Germinal center (tissue), 1 donor: ENCODE measurements around the gene AGAP1.

Experiments used
- DNase-seq: peaks from one replicate; pipeline ENCODE4 v3.0.0; 2012; ENCODE audit warnings: mixed read lengths, low spot score

Gene AGAP1

DNA sequence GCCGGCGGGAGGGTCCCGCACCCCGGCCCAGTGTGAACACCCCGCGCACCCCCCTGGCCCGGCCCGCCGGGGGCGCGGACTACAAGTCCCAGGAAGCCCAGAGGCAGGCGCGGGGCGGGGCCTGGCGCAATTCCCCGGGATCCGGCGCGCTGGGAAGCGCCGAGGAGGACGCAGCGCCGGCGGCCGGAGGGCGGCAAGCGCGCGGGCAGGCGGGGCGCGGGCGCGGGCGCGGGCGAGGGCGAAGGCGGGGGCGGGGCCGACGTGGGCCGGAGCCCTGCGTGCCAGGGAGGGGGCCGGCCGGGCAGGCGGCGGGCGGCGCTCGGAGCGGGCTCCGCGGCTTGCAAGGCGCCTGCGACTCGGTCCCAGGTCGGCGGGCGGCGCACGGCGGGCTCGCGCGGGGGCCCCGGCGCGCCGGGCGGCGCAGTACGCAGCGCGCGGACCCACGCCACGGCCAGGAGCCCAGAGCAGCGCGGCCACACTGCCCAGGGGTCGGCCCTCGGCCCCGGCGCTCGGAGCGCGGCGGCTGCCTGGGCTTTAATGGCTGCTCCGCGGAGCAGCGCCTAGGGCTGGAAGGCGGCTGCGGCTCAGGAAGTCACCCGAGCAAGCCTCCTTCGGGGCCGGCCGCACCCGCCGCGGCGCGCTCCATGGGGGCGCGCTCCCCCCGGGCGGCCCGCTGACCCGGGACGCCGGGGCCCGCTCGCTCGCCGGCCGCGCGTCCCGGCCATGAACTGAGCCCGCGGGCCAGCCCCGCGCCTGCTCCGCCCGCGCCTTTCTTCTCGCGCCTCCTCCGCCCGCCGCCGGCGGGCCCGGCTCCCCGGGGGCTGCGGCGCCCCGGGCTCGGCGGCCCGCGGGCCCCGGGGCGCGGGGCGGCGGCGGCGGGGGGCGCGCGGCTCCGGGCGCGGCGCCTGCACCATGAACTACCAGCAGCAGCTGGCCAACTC is at the start of gene AGAP1:
AGAP1 (plus strand) TSS at position 269 of the 941 bp plus-strand sequence.
- peak; percentile 44 for DNase-seq

DNA sequence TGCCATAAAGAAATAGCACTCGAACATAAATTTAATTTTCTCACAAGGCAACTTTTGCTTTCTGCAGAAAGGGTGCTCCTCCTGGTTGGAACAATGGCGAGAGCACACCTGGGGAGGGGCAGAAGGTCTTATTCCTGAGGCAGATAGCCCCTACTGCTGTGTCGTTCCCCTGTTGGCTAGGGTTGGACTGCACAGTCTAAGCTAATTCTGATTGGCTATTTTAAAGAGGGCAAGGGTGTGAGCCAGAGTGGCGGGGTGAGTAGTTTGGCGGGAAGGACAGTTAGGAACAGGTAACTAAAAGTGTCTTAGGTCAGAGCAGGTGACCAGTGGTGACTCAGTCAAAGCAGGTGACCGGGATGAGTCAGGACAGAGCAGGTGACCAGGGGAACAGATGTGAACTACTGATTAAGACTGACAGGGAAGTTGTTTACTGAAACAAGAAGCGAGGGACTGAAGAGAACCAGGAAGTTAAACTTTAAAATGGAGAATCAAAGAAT is 49.7 kb upstream of the AGAP1 start:
- DNase-seq: no peak

GRCh38 chr2:235445116-235445515 is 48.7 kb upstream of the AGAP1 start:
- no peak for DNase-seq

GRCh38 chr2:235446082-235446481 is 47.8 kb upstream of the AGAP1 start:
- no peak for DNase-seq

DNA sequence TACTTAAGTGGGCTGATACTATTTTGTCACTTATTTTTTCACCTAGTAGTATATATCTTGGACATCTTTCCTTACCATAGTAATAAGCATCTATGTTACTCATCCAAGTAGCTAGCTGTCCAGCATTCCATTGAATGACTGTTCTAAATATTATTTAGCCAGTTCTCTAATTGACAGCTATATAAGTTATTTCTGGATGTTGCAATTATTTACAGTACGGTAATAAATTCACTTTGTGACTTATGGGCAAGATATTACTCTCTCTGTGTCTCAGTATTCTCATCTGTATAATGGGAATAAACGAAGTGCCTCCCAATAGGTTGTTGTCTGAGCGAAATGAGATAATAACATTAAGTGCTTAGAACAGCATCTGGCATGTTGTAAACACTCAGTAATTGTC is 46.6 kb upstream of the AGAP1 start:
- no peak for DNase-seq

DNA sequence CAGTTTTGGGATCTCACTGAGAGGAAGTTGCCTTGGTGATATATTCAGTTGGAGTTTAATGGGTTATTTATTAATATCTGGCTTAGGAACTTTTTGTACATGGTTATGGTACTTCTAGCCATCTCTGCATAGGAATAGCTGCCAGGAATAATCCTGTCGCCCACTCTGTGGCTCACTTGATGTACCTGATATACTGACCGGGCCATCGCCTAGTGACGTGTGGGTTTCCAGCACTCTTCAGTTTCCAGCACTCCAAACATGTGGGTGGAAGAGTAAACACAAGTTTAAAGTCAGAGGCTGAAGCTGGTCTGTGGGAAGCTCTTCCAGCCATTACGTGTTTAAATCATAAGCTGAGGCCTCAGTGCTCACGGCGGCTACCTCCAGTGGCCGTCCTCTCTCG is 44.3 kb upstream of the AGAP1 start:
- no peak for DNase-seq

- no peak for DNase-seq
Observed at GRCh38 chr2:235453605-235454151, 40.2 kb upstream of the AGAP1 start.

GRCh38 chr2:235458839-235459273 is 35.0 kb upstream of the AGAP1 start:
- no peak for DNase-seq

DNA sequence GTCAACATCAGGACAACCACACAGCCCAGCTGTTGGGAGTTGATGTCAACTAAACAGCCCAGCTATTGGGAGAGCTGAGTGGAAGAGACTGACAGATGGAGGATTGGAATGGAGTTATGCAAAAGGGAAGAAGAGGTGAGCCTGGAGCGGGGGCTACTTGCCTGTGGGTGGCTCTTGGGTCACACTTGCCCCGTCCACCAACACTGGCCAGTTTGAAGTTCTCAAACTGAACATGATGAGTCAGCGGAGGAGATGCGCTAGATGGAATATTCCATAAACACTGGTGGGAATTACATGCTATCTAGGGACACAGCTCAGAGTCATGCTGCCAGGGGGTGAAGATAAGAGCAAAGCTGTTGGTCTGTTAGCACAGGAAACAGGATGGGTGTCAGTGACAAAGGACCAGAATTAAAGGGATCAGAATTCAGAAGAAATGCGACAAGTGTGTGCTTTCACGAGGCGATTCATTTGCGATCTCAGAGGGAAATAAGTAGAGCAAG is 33.2 kb upstream of the AGAP1 start:
- DNase-seq: no peak

DNA sequence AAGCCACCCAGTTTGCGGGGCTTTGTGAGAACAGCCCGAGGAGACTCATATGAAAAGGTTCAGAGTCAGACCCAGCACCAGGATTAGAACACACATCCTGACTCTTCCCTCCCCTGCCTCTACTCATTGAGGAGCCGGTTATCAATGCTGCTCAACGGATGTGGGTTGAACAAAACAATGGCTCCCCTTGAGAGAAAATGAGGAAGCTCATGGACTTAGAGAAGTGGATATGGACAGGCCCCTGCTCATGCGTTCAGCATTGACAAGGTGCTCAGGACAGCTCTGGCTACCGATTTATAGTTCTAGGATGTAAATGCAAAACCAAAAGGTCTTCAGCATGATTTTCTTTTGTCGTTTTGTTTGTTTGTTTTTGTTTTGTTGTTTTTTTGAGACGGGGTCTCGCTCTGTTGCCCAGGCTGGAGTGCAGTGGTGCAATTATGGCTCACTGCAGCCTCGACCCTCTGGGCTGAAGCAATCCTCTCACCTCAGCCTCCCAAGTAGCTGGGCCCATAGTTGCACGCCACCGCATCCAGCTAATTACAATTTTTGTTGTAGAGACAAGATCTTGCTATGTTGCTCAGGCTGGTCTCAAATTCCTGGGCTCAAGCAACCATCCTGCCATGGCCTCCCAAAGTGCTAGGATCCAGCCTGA is 32.0 kb upstream of the AGAP1 start:
- DNase-seq: no peak

GRCh38 chr2:235462415-235462790 is 31.4 kb upstream of the AGAP1 start:
- DNase-seq: no peak

DNA sequence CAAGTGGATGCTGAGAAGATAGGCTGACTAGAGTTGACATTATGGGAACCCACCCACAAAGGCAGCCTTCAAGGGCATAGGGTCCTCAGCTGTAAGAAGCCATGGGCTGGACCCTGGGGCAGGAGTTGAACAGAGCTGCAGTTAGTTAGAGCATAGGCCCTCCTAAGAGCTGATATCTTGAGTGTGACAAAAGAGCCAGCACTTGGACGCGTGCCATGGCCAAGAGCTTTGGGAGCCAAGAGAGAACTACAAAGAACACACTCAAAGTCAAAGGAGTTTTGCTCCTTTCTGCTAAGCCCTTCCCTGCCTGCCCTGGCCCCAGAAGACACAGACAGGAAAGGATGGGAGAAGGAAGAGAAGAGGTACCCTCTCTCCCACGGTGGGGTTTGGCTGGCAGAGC is 29.9 kb upstream of the AGAP1 start:
- DNase-seq: no peak

- no peak for DNase-seq
Observed at GRCh38 chr2:235467588-235467987, 26.3 kb upstream of the AGAP1 start.

- DNase-seq: no peak
Observed at GRCh38 chr2:235468978-235469655, 24.7 kb upstream of the AGAP1 start.

GRCh38 chr2:235471186-235471747 is 22.6 kb upstream of the AGAP1 start:
- DNase-seq: no peak

DNA sequence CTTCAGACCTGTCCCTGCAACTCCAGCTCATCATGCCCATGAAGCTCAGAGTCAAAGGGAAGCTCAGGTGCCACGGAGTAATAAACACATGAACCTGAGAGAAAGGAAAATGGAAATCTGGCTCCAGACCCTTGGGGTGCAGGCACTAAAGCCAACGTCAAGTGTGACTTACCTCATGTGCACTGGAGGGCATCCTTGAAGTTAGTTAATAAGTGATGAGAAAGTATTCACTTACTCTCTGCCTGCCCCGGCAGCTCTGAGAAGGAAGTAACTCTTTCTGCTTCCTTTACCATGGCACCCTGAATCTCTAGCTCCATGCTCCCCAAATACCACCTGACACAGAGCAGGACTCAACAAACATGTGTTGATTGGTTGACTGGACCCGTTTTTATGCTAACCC is 21.4 kb upstream of the AGAP1 start:
- no peak for DNase-seq

DNA sequence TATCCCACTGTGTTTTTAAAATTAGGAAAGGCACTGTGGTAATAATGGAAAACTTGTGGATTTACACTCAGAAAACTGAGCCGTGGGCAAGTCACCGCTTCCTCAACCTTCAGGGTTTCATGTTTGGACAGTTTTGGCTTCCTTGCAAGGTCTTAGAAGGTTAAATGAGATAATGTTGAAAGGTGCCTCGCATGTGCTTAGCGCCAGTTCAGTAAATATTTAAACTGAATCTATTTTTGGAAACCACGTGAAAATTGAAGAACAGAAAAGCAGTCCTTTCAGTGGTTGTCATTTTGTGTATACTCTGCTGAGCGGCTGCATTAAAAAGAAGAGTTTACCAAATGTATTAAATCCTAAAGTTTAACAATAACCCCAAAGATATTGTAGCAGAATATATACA is 15.2 kb upstream of the AGAP1 start:
- no peak for DNase-seq

DNA sequence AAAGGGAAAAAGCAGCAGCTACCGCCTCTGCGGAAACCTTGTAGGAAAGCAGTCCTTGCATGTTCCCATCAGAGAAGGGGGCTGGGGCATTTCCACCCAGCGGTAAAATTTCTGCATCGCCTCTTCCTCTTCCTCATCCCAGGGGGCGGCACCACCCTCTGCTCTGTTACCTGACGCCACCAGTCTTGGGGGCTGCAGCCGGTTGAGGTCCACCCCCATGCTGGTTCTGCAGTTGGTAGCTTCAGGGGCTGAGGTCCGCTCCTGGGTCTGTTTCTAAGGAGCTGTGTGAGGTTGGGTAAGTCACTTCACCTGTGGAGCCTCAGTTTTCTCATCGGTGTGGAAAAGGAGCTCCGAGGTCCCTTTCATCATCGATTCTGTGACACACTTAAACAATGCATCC is 14.2 kb upstream of the AGAP1 start:
- DNase-seq: no peak

- DNase-seq: no peak
Observed at GRCh38 chr2:235480614-235481013, 13.2 kb upstream of the AGAP1 start.

DNA sequence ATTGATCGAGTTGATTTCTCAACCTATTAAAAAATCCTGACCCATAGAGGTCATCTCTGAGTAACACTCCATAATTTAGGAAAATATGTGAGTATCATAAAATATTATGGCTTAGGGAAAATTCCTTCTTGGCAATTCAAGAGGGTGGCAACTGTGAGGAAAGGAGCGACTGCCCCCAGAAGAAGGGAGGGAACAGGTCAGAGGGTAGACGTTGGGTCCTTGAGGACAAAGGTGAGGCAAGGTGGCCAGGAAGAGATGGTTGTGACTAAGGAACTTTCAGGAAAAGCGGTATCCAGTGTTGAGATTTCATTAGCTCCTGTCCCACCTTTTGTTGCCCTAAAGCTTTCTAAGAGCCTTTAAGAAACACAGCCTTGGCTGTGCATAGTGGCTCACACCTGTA is 10.5 kb upstream of the AGAP1 start:
- no peak for DNase-seq

- no peak for DNase-seq
Observed at GRCh38 chr2:235485362-235485761, 8.5 kb upstream of the AGAP1 start.

- DNase-seq: no peak
Observed at GRCh38 chr2:235486729-235487128, 7.1 kb upstream of the AGAP1 start.
